Bronchial epithelial cell (primary cell): Measurements from ENCODE around the gene OTULINL. TPM values are rescaled to one million over a fixed set of nuclear protein-coding genes. Genes with fewer than 3 reads are reported as not detected.

Experiments
- DNase-seq: peaks from one replicate; pipeline ENCODE4 v3.0.0-alpha.2; 2010; ENCODE audit warnings: low read depth
- FAIRE-seq: peaks from 2 replicates; lab custom pipeline; 2011; peaks lifted over from hg19 to GRCh38; lab: Jason Lieb, UNC
- H3K27me3 ChIP-seq: 2 replicates; pipeline ENCODE4 v1.5.1; 2011; ENCODE audit warnings: low read length; ENCODE audit not compliant: control insufficient read depth, insufficient read depth
- H3K36me3 ChIP-seq: 2 replicates; pipeline ENCODE4 v1.5.1; 2011; ENCODE audit warnings: low read length; ENCODE audit not compliant: control insufficient read depth, insufficient read depth
- H3K4me3 ChIP-seq: 2 replicates; pipeline ENCODE4 v1.5.1; 2011; ENCODE audit warnings: mild to moderate bottlenecking, low read depth, low read length, control low read depth
- total RNA-seq: library from RNA; depleted of rRNA; stranded (reverse); fragments of >200 nt; gene quantifications from 2 replicates; pipeline ENCODE4 v1.2.1, GENCODE V29; 2014
- TF ChIP-seq, protein P1 (sequence below): IDR thresholded peaks from 2 replicates; pipeline ENCODE4 v1.5.1; 2011; ENCODE audit warnings: mild to moderate bottlenecking, moderate library complexity, low read length, control low read depth, inconsistent platforms; ENCODE audit not compliant: insufficient read depth, severe bottlenecking

OTULINL gene
- total RNA-seq, 1 donor from 2014 or later, result 0.79 TPM

DNA sequence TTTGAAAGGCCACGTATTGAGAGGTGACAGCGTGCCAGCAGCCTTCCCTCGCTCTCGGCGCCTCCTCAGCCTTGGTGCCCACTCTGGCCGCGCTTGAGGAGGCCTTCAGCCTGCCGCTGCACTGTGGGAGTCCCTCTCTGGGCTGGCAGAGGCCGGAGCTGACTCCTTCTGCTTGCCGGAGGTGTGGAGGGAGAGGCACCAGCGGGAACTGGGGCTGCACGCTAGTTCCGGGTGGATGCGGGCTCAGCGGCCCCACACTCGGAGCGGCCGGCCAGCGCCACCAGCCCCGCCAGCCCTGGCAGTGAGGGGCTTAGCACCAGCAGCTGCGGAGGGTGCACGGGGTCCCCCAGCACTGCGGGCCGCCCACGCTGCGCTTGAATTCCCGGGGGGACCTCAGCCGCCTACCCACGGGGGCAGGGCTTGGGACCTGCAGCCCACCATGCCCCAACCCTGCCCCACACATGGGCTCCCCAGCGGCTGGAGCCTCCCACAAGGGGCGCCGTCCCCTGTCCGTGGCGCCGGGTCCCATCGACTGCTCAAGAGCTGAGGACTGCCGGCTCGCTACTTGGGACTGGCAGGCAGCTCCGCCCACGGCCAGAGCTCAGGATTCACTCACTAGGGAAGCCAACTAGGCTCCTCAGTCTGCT, 4.4 kb upstream of the OTULINL start:
- FAIRE-seq (no peak), DNase-seq (no peak)
- TF ChIP-seq, protein P1, sequence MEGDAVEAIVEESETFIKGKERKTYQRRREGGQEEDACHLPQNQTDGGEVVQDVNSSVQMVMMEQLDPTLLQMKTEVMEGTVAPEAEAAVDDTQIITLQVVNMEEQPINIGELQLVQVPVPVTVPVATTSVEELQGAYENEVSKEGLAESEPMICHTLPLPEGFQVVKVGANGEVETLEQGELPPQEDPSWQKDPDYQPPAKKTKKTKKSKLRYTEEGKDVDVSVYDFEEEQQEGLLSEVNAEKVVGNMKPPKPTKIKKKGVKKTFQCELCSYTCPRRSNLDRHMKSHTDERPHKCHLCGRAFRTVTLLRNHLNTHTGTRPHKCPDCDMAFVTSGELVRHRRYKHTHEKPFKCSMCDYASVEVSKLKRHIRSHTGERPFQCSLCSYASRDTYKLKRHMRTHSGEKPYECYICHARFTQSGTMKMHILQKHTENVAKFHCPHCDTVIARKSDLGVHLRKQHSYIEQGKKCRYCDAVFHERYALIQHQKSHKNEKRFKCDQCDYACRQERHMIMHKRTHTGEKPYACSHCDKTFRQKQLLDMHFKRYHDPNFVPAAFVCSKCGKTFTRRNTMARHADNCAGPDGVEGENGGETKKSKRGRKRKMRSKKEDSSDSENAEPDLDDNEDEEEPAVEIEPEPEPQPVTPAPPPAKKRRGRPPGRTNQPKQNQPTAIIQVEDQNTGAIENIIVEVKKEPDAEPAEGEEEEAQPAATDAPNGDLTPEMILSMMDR, result no peak
- no peaks in the 10 kb centered on the region for H3K36me3 ChIP-seq
- H3K27me3 ChIP-seq, result no peaks in the 10 kb centered on the region
- H3K4me3 ChIP-seq, result no peak overlapping the region

GRCh38 chr5:14577971-14578370, 3.6 kb upstream of the OTULINL start:
- Histone ChIP-seq H3K4me3 (no peak overlapping the region), H3K27me3 (no peaks in the 10 kb centered on the region), H3K36me3 (no peaks in the 10 kb centered on the region)
- FAIRE-seq (no peak), DNase-seq (no peak)
- TF ChIP-seq, protein P1, result no peak

GRCh38 chr5:14579246-14579645, 2.3 kb upstream of the OTULINL start:
- TF ChIP-seq, protein P1, result no peak
- DNase-seq, result no peak
- peaks cover 2% of the 10 kb centered on the region for H3K27me3 ChIP-seq
- no peak for FAIRE-seq
- H3K4me3 ChIP-seq, result no peak overlapping the region
- H3K36me3 ChIP-seq, result no peaks in the 10 kb centered on the region

GRCh38 chr5:14579731-14580397, 1.7 kb upstream of the OTULINL start:
- peaks cover 2% of the 10 kb centered on the region for H3K27me3 ChIP-seq
- H3K4me3 ChIP-seq, result no peak overlapping the region
- TF ChIP-seq, protein P1, result no peak
- H3K36me3 ChIP-seq, result no peaks in the 10 kb centered on the region
- no peak for FAIRE-seq
- DNase-seq, result no peak

GRCh38 chr5:14580398-14581034, 1.1 kb upstream of the OTULINL start:
- no peak for DNase-seq
- H3K4me3 ChIP-seq, result no peak overlapping the region
- TF ChIP-seq, protein P1, result no peak
- no peak for FAIRE-seq
- H3K36me3 ChIP-seq, result no peaks in the 10 kb centered on the region
- H3K27me3 ChIP-seq, result peaks cover 2% of the 10 kb centered on the region
